ENCODE data around the gene ASB2.

Gene ASB2

GRCh38 chr14:93964820-93965286, 11.5 kb downstream of the ASB2 start:
- DNase-seq (ENCODE audit: low read depth, low spot score) = no peak
- no peak overlapping the region for H3K4me3 ChIP-seq (ENCODE audit: low read depth, low read length)
- ChIA-PET CTCF (interaction anchor here (1.9 to 13.2 kb wide), 3 partner anchors 10 to 26 kb away, joined by 4 to 135 read pairs (median 6); no protein-coding TSS in a partner anchor), POLR2A (interaction anchor here (0.6 to 1.6 kb wide), 3 partner anchors 11 to 97 kb away, joined by 3 to 15 read pairs (median 4); partner anchors contain the start of gene ASB2)
- no peak for TF ChIP-seq CTCF (IDR thresholded peaks at IDR 0.05; ENCODE audit: insufficient read depth, low read length, missing control alignments)

- ChIA-PET CTCF (interaction anchor here (1.4 to 13.2 kb wide), 4 partner anchors 11 to 39 kb away, joined by 4 to 135 read pairs (median 5); no protein-coding TSS in a partner anchor), POLR2A (no interaction called here)
- no peak for DNase-seq (ENCODE audit: low read depth, low spot score)
- no peak for TF ChIP-seq CTCF (IDR thresholded peaks at IDR 0.05; ENCODE audit: insufficient read depth, low read length, missing control alignments)
- no peak overlapping the region for H3K4me3 ChIP-seq (ENCODE audit: low read depth, low read length)
Measured at GRCh38 chr14:93964281-93964680, 12.1 kb downstream of the ASB2 start.

GRCh38 chr14:93963692-93964091, 12.7 kb downstream of the ASB2 start:
- ChIA-PET POLR2A (no interaction called here), CTCF (interaction anchor here (1.2 to 13.2 kb wide), 3 partner anchors 11 to 40 kb away, joined by 3 to 135 read pairs (median 4); no protein-coding TSS in a partner anchor)
- DNase-seq (ENCODE audit: low read depth, low spot score) = no peak
- no peak for TF ChIP-seq CTCF (IDR thresholded peaks at IDR 0.05; ENCODE audit: insufficient read depth, low read length, missing control alignments)
- H3K4me3 ChIP-seq (ENCODE audit: low read depth, low read length) = no peak overlapping the region

- ChIA-PET CTCF (interaction anchor here (1.2 to 13.2 kb wide), 3 partner anchors 10 to 41 kb away, joined by 3 to 135 read pairs (median 4); no protein-coding TSS in a partner anchor), POLR2A (no interaction called here)
Measured at GRCh38 chr14:93962701-93963601, 13.4 kb downstream of the ASB2 start.

GRCh38 chr14:93961620-93962019, 14.8 kb downstream of the ASB2 start:
- CTCF ChIA-PET = interaction anchor here (3.2 to 4.5 kb wide), 2 partner anchors 12 to 21 kb away, joined by 12 to 36 read pairs; no protein-coding TSS in a partner anchor
- TF ChIP-seq CTCF (IDR thresholded peaks at IDR 0.05; ENCODE audit: insufficient read depth, low read length, missing control alignments) = no peak
- H3K4me3 ChIP-seq (ENCODE audit: low read depth, low read length) = no peak overlapping the region
- no peak for DNase-seq (ENCODE audit: low read depth, low spot score)
- POLR2A ChIA-PET = no interaction called here

More at GRCh38 chr14:93962701-93963601, 13.4 kb downstream of the ASB2 start:
- no peak overlapping the region for H3K4me3 ChIP-seq (ENCODE audit: low read depth, low read length)
- DNase-seq (ENCODE audit: low read depth, low spot score) = no peak
- TF ChIP-seq CTCF (IDR thresholded peaks at IDR 0.05; ENCODE audit: insufficient read depth, low read length, missing control alignments) = no peak

Measured in AG04449 (cell line).